ENCODE results near the gene CACNA2D3. TPM values are rescaled to one million over a fixed set of nuclear protein-coding genes. Genes with fewer than 3 reads are reported as not detected.

CACNA2D3 gene
- total RNA-seq, 6 experiments from 2014 or later: 0.14 to 0.23 (median 0.19) TPM; not detected in 2

- H3K27me3 Mint-ChIP-seq (ENCODE audit: insufficient read depth): no peaks in the 10 kb centered on the region; the same call in 1 of the 2 replicates
- no peak overlapping the region for H3K27ac Mint-ChIP-seq
- no peak for TF ChIP-seq CTCF (IDR thresholded peaks at IDR 0.05)
- no peak overlapping the region for H3K4me3 Mint-ChIP-seq
- H3K36me3 Mint-ChIP-seq (ENCODE audit: low read depth): 0 out of 2 replicates have a peak, but pooled peaks cover 4% of the 10 kb centered on the region
- no peak for DNase-seq
- H3K4me1 Mint-ChIP-seq (ENCODE audit: low read depth): no peaks in the 10 kb centered on the region
- peaks cover 51% of the 10 kb centered on the region for H3K9me3 Mint-ChIP-seq
Observed at GRCh38 chr3:54619053-54619452, 496.7 kb downstream of the CACNA2D3 start.

- no peak for TF ChIP-seq CTCF (IDR thresholded peaks at IDR 0.05)
- Mint-ChIP-seq H3K4me3 (no peak overlapping the region), H3K4me1 (ENCODE audit: low read depth) (no peaks in the 10 kb centered on the region), H3K27me3 (ENCODE audit: insufficient read depth) (no peaks in the 10 kb centered on the region; the same call in 1 of the 2 replicates), H3K27ac (no peak overlapping the region), H3K9me3 (peaks cover 48% of the 10 kb centered on the region), H3K36me3 (ENCODE audit: low read depth) (0 out of 2 replicates have a peak, but pooled peaks cover 4% of the 10 kb centered on the region)
- no peak for DNase-seq
Observed at GRCh38 chr3:54619531-54619930, 497.2 kb downstream of the CACNA2D3 start.

GRCh38 chr3:54621184-54621583 lies 498.8 kb downstream of the CACNA2D3 start:
- Mint-ChIP-seq H3K27ac (no peak overlapping the region), H3K4me3 (no peak overlapping the region), H3K27me3 (ENCODE audit: insufficient read depth) (no peaks in the 10 kb centered on the region; the same call in 1 of the 2 replicates), H3K36me3 (ENCODE audit: low read depth) (0 out of 2 replicates have a peak, but pooled peaks cover 4% of the 10 kb centered on the region), H3K9me3 (peaks cover 48% of the 10 kb centered on the region), H3K4me1 (ENCODE audit: low read depth) (no peaks in the 10 kb centered on the region)
- DNase-seq: no peak
- no peak for TF ChIP-seq CTCF (IDR thresholded peaks at IDR 0.05)

- no peak for DNase-seq
- H3K36me3 Mint-ChIP-seq (ENCODE audit: low read depth): peaks cover 12% of the 10 kb centered on the region; the same call in 1 of the 2 replicates
- H3K4me3 Mint-ChIP-seq: no peak overlapping the region
- TF ChIP-seq CTCF (IDR thresholded peaks at IDR 0.05): no peak
- no peaks in the 10 kb centered on the region; the same call in 1 of the 2 replicates for H3K27me3 Mint-ChIP-seq (ENCODE audit: insufficient read depth)
- no peaks in the 10 kb centered on the region for H3K4me1 Mint-ChIP-seq (ENCODE audit: low read depth)
- no peak overlapping the region for H3K27ac Mint-ChIP-seq
- H3K9me3 Mint-ChIP-seq: peaks cover 59% of the 10 kb centered on the region
Observed at GRCh38 chr3:54622678-54623077, 500.3 kb downstream of the CACNA2D3 start.

GRCh38 chr3:54625805-54626787 lies 503.7 kb downstream of the CACNA2D3 start:
- peaks cover 69% of the 10 kb centered on the region for H3K9me3 Mint-ChIP-seq
- H3K4me1 Mint-ChIP-seq (ENCODE audit: low read depth): no peaks in the 10 kb centered on the region
- DNase-seq: no peak
- no peaks in the 10 kb centered on the region; the same call in 1 of the 2 replicates for H3K27me3 Mint-ChIP-seq (ENCODE audit: insufficient read depth)
- no peak overlapping the region for H3K4me3 Mint-ChIP-seq
- no peak for TF ChIP-seq CTCF (IDR thresholded peaks at IDR 0.05)
- H3K36me3 Mint-ChIP-seq (ENCODE audit: low read depth): peaks cover 12% of the 10 kb centered on the region; the same call in 1 of the 2 replicates
- H3K27ac Mint-ChIP-seq: no peak overlapping the region
